ENCODE measurements around the gene NMUR1.

DNA sequence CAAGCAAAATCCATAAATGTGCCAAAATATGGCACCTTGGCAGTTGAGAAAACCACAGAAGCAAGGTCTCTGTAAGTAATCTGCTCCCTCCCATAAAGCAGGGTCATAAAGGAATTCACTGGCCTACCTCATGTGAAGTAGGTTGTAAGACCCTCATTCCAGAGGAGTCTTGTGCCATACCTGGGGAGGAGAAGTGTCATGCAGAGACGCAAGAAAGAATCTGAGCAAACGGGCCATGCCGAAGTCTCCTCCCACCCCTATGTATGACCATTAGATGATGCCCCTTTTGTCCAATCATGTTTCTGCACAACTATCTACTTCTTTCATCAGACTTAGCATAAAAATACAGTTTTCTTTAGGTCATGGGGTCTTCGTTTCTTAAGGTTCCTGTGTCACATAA is 14.6 kb downstream of the NMUR1 start:
- TF ChIP-seq EZH2phosphoT487 (IDR thresholded peaks at IDR 0.05; ENCODE audit: low read length): no peak
- TF ChIP-seq, protein P1, sequence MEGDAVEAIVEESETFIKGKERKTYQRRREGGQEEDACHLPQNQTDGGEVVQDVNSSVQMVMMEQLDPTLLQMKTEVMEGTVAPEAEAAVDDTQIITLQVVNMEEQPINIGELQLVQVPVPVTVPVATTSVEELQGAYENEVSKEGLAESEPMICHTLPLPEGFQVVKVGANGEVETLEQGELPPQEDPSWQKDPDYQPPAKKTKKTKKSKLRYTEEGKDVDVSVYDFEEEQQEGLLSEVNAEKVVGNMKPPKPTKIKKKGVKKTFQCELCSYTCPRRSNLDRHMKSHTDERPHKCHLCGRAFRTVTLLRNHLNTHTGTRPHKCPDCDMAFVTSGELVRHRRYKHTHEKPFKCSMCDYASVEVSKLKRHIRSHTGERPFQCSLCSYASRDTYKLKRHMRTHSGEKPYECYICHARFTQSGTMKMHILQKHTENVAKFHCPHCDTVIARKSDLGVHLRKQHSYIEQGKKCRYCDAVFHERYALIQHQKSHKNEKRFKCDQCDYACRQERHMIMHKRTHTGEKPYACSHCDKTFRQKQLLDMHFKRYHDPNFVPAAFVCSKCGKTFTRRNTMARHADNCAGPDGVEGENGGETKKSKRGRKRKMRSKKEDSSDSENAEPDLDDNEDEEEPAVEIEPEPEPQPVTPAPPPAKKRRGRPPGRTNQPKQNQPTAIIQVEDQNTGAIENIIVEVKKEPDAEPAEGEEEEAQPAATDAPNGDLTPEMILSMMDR (IDR thresholded peaks at IDR 0.05; ENCODE audit: low read length): no peak
- TF ChIP-seq EZH2 (optimal IDR thresholded peaks at IDR 0.05; ENCODE audit: low read depth, low read length): no peak
